ENCODE results near the gene CAMK2D. TPM values are rescaled to one million over a fixed set of nuclear protein-coding genes. Genes with fewer than 3 reads are reported as not detected.
"Not testable (repeated sequence)": the region's sequence is repeated elsewhere in the genome, so short reads cannot be mapped to it uniquely, and the experiment has no call there.

CAMK2D gene
- total and polyA plus RNA-seq, 4 donors, result 10.1 to 31.0 (median 25.6) TPM

GRCh38 chr4:113766882-113767281, 5.3 kb upstream of the CAMK2D start:
- Histone ChIP-seq H3K4me3 (ENCODE audit: low read depth in 1 of 3, low read length in 3 of 3) (no peak overlapping the region), H3K9ac (ENCODE audit: low read depth in 1 of 2, low read length in 2 of 2) (no peak overlapping the region), H3K27ac (ENCODE audit: low read depth in 1 of 2, low read length in 2 of 2) (no peak overlapping the region), H3K27me3 (ENCODE audit: control insufficient read depth in 4 of 4, insufficient read depth in 4 of 4, low read length in 3 of 4) (no peaks in the 10 kb centered on the region), H3K36me3 (ENCODE audit: control insufficient read depth in 4 of 4, insufficient read depth in 3 of 4, low read depth in 1 of 4, low read length in 3 of 4) (no peaks in the 10 kb centered on the region), H3K9me3 (ENCODE audit: control insufficient read depth in 4 of 4, low read length in 3 of 4) (no peaks in the 10 kb centered on the region), H3K4me1 (ENCODE audit: control insufficient read depth in 4 of 4, insufficient read depth in 4 of 4, low read length in 3 of 4) (peaks cover 0 to 16% (median 3%) of the 10 kb centered on the region in 4 donors)
- no peak for DNase-seq (ENCODE audit: low spot score)
- WGBS, result 72% methylated on average over 2 of the region's 2 CpGs
- TF ChIP-seq GABPA (IDR thresholded peaks at IDR 0.05 in 1 of 2, conservative IDR thresholded peaks at IDR 0.05 in 1 of 2) (no peak), HNF4A (conservative IDR thresholded peaks at IDR 0.05) (peak in 1 of 2 donors; percentile 22), TAF1 (conservative IDR thresholded peaks at IDR 0.05) (no peak), NR2F2 (IDR thresholded peaks at IDR 0.05) (no peak), MAX (IDR thresholded peaks at IDR 0.05) (no peak), CTCF (IDR thresholded peaks at IDR 0.05; ENCODE audit: low read depth, low read length, missing input control) (no peak)

GRCh38 chr4:113764720-113765264, 3.3 kb upstream of the CAMK2D start:
- H3K4me3 ChIP-seq (ENCODE audit: low read depth in 1 of 3, low read length in 3 of 3), result no peak overlapping the region
- no peaks in the 10 kb centered on the region for H3K36me3 ChIP-seq (ENCODE audit: control insufficient read depth in 4 of 4, insufficient read depth in 3 of 4, low read depth in 1 of 4, low read length in 3 of 4)
- H3K4me1 ChIP-seq (ENCODE audit: control insufficient read depth in 4 of 4, insufficient read depth in 4 of 4, low read length in 3 of 4), result peaks cover 0 to 22% (median 5%) of the 10 kb centered on the region in 4 donors
- DNase-seq (ENCODE audit: low spot score), result no peak
- TF ChIP-seq GABPA (IDR thresholded peaks at IDR 0.05 in 1 of 2, conservative IDR thresholded peaks at IDR 0.05 in 1 of 2) (no peak), EGR1 (IDR thresholded peaks at IDR 0.05; ENCODE audit: low read depth in 2 of 2) (no peak), HNF4G (IDR thresholded peaks at IDR 0.05) (no peak), ATF3 (IDR thresholded peaks at IDR 0.05) (no peak), ZBTB33 (IDR thresholded peaks at IDR 0.05) (no peak), JUND (IDR thresholded peaks at IDR 0.05) (no peak), SP1 (IDR thresholded peaks at IDR 0.05) (peak; percentile 19), YY1 (IDR thresholded peaks at IDR 0.05) (peak; percentile 12), NR2F2 (IDR thresholded peaks at IDR 0.05) (no peak), REST (IDR thresholded peaks at IDR 0.05) (no peak), MAX (IDR thresholded peaks at IDR 0.05) (no peak), TAF1 (conservative IDR thresholded peaks at IDR 0.05) (no peak), FOXA2 (IDR thresholded peaks at IDR 0.05) (no peak), HNF4A (conservative IDR thresholded peaks at IDR 0.05) (peak; percentile 58 to 68)
- 30% methylated on average over 1 of the region's 1 CpG for WGBS
- no peaks in the 10 kb centered on the region for H3K27me3 ChIP-seq (ENCODE audit: control insufficient read depth in 4 of 4, insufficient read depth in 4 of 4, low read length in 3 of 4)
- no peak overlapping the region for H3K9ac ChIP-seq (ENCODE audit: low read depth in 1 of 2, low read length in 2 of 2)
- H3K9me3 ChIP-seq (ENCODE audit: control insufficient read depth in 4 of 4, low read length in 3 of 4), result no peaks in the 10 kb centered on the region
- no peak overlapping the region for H3K27ac ChIP-seq (ENCODE audit: low read depth in 1 of 2, low read length in 2 of 2)

GRCh38 chr4:113763923-113764322, 2.4 kb upstream of the CAMK2D start:
- WGBS, result 92% methylated on average over 12 of the region's 12 CpGs
- H3K4me1 ChIP-seq (ENCODE audit: control insufficient read depth in 4 of 4, insufficient read depth in 4 of 4, low read length in 3 of 4), result peaks cover 0 to 27% (median 5%) of the 10 kb centered on the region in 4 donors
- DNase-seq (ENCODE audit: low spot score); H3K4me3 ChIP-seq (ENCODE audit: low read depth in 1 of 3, low read length in 3 of 3); H3K9me3 ChIP-seq (ENCODE audit: control insufficient read depth in 4 of 4, low read length in 3 of 4); H3K27me3 ChIP-seq (ENCODE audit: control insufficient read depth in 4 of 4, insufficient read depth in 4 of 4, low read length in 3 of 4); H3K36me3 ChIP-seq (ENCODE audit: control insufficient read depth in 4 of 4, insufficient read depth in 3 of 4, low read depth in 1 of 4, low read length in 3 of 4); H3K27ac ChIP-seq (ENCODE audit: low read depth in 1 of 2, low read length in 2 of 2); H3K9ac ChIP-seq (ENCODE audit: low read depth in 1 of 2, low read length in 2 of 2): not testable (repeated sequence)
